Endodermal cell (in vitro differentiated cells): ENCODE data around the gene MECR. TPM values are rescaled to one million over a fixed set of nuclear protein-coding genes. Genes with fewer than 3 reads are reported as not detected.
"Not testable (repeated sequence)": the region's sequence is repeated elsewhere in the genome, so short reads cannot be mapped to it uniquely, and the experiment has no call there.

Source experiments
- DNase-seq: peaks from one replicate; pipeline ENCODE4 v3.0.0-alpha.2; 2017
- H3K27ac ChIP-seq: 2 replicates; pipeline ENCODE4 v1.5.1; 2013; ENCODE audit warnings: mild to moderate bottlenecking, low read depth, low read length, moderate library complexity
- H3K27me3 ChIP-seq: 2 replicates; pipeline ENCODE4 v1.6.1; 2013; ENCODE audit warnings: mild to moderate bottlenecking, low read length, moderate library complexity; ENCODE audit not compliant: insufficient read depth, control insufficient read depth, poor library complexity, severe bottlenecking
- H3K36me3 ChIP-seq: 2 replicates; pipeline ENCODE4 v1.7.0; 2013; ENCODE audit warnings: mild to moderate bottlenecking, low read length, moderate library complexity; ENCODE audit not compliant: control insufficient read depth, insufficient read depth
- H3K4me1 ChIP-seq: one replicate; pipeline ENCODE4 v1.7.0; 2013; ENCODE audit warnings: low read length; ENCODE audit not compliant: control insufficient read depth, insufficient read depth
- H3K4me3 ChIP-seq: 2 replicates; pipeline ENCODE4 v1.5.1; 2013; ENCODE audit warnings: mild to moderate bottlenecking, low read length, moderate library complexity
- H3K9ac ChIP-seq: 2 replicates; pipeline ENCODE4 v1.6.1; 2013; ENCODE audit warnings: mild to moderate bottlenecking, low read length, moderate library complexity; ENCODE audit not compliant: poor library complexity, severe bottlenecking; ENCODE audit errors: extremely low read depth
- H3K9me3 ChIP-seq: 2 replicates; pipeline ENCODE4 v1.6.1; 2013; ENCODE audit warnings: mild to moderate bottlenecking, low read length, moderate library complexity; ENCODE audit not compliant: control insufficient read depth
- H3K27ac Mint-ChIP-seq: 2 replicates; pipeline ENCODE4 v1.8.0; 2020; ENCODE audit warnings: mixed read lengths
- H3K27me3 Mint-ChIP-seq: 2 replicates; pipeline ENCODE4 v1.8.0; 2021; ENCODE audit warnings: mild to moderate bottlenecking, mixed read lengths; ENCODE audit not compliant: insufficient read depth
- H3K36me3 Mint-ChIP-seq: 2 replicates; pipeline ENCODE4 v1.8.0; 2020; ENCODE audit warnings: low read depth, mixed read lengths
- H3K4me1 Mint-ChIP-seq: 2 replicates; pipeline ENCODE4 v1.8.0; 2020; ENCODE audit warnings: mixed read lengths
- H3K4me3 Mint-ChIP-seq: 2 replicates; pipeline ENCODE4 v1.8.0; 2020; ENCODE audit warnings: mild to moderate bottlenecking, moderate library complexity, mixed read lengths
- H3K9me3 Mint-ChIP-seq: 2 replicates; pipeline ENCODE4 v1.8.0; 2020; ENCODE audit warnings: mild to moderate bottlenecking, mixed read lengths
- WGBS, 2 experiments: methylation state at CpG; one replicate each; pipeline versions ENCODE4 v1.1.5 to v1.1.7; 2013; ENCODE audit warnings: missing lambda C conversion rate in 2 of 2, mixed read lengths in 1 of 2; ENCODE audit not compliant: insufficient coverage in 1 of 2, insufficient read length in 1 of 2; 5-methylcytosine and 5-hydroxymethylcytosine counted together
- total RNA-seq, 2 donors: library from RNA; stranded (reverse); fragmentation: NEBNext Ultra II Directional in 1 of 2; extraction: Animal tissue kit (Norgen Biotek cat#: 25700) in 1 of 2; gene quantifications; 2 replicates in 1 of 2; 3 replicates in 1 of 2; pipeline ENCODE4 v1.2.1, GENCODE V29; 2021
- TF ChIP-seq, protein P1 (sequence below): fragments of 200-600 bp; sonication (generic); conservative IDR thresholded peaks from 2 replicates; pipeline ENCODE4 v1.5.0; 2021; ENCODE audit warnings: antibody characterized with exemption, mild to moderate bottlenecking

Gene MECR
- total RNA-seq, 2 donors from 2014 or later, result 33.3 to 38.2 TPM

DNA sequence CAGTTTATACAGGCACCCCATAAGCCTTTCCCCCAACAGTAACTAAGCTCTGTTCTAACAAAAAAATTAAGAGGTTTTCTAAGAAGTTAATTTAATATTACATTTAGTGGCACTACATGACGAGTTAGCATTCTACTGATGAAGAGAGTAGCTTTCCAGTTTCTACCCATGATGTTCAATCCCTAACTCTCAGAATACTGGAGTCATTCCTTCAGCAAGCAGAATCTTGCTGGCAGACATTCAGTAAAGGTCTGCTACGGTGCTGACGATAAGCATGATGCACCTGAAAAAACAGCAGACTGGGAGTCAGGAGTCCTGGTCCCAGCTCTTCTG is 73.5 kb downstream of the MECR start:
- Mint-ChIP-seq H3K27me3 (no peaks in the 10 kb centered on the region), H3K27ac (peak overlapping the region; percentile 52), H3K4me3 (no peak overlapping the region), H3K9me3 (peaks cover 1% of the 10 kb centered on the region), H3K4me1 (peaks cover 9% of the 10 kb centered on the region), H3K36me3 (peaks cover 81% of the 10 kb centered on the region)
- Histone ChIP-seq H3K4me3 (no peak overlapping the region), H3K27me3 (no peaks in the 10 kb centered on the region), H3K27ac (peak overlapping the region; percentile 83), H3K4me1 (no peaks in the 10 kb centered on the region), H3K36me3 (peaks cover 92% of the 10 kb centered on the region), H3K9ac (no peak overlapping the region), H3K9me3 (peaks cover 3% of the 10 kb centered on the region)
- TF ChIP-seq, protein P1, sequence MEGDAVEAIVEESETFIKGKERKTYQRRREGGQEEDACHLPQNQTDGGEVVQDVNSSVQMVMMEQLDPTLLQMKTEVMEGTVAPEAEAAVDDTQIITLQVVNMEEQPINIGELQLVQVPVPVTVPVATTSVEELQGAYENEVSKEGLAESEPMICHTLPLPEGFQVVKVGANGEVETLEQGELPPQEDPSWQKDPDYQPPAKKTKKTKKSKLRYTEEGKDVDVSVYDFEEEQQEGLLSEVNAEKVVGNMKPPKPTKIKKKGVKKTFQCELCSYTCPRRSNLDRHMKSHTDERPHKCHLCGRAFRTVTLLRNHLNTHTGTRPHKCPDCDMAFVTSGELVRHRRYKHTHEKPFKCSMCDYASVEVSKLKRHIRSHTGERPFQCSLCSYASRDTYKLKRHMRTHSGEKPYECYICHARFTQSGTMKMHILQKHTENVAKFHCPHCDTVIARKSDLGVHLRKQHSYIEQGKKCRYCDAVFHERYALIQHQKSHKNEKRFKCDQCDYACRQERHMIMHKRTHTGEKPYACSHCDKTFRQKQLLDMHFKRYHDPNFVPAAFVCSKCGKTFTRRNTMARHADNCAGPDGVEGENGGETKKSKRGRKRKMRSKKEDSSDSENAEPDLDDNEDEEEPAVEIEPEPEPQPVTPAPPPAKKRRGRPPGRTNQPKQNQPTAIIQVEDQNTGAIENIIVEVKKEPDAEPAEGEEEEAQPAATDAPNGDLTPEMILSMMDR, result no peak
- WGBS, 2 experiments, result 95% methylated on average over 3 of the region's 3 CpGs; no CpG with 5 or more reads in 1 of the 2 experiments
- no peak for DNase-seq

DNA sequence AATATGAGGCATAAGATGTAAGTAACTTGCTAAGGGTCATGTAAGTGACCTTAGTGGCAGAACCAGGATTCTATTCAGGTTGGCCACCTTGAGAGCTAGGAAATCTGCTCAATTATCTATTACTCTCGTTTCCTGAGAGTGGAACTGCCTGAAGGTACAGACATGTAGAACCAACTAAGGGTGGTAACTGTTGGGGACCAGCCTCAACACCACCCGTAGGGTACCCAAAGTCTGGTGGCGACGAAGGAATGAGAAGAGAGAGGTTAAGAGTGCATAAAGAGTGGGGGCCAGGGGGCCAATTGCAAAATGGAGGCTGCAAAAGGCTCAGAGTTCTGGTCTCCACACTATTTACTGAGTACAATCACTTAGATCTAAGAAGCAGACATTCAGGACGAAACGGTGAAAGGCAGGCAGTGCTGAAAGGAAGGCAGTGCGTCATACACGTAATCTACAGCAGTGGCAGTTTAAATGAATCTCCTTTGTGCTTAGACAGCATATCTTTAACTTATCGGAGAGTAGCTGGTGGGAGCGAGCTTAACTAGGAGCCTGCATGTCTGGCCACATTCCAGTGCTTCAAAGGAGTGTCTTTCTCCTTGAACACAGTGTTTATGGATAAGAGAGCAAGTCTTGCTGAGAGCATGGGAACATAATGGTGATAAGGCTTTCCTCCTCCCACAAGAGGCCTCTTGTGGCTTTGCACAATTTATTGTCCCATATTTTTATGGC is 74.0 kb downstream of the MECR start:
- H3K27ac Mint-ChIP-seq, result peak overlapping the region; percentile 52
- Histone ChIP-seq H3K36me3 (peaks cover 92% of the 10 kb centered on the region), H3K4me3 (no peak overlapping the region), H3K9ac (peak overlapping the region; percentile 27), H3K27ac (peak overlapping the region; percentile 83), H3K4me1 (no peaks in the 10 kb centered on the region), H3K9me3 (peaks cover 3% of the 10 kb centered on the region), H3K27me3 (no peaks in the 10 kb centered on the region)
- 89 to 93% methylated on average over 9 to 10 of the region's 10 CpGs for whole genome bisulfite sequencing, 2 experiments
- H3K4me3 Mint-ChIP-seq, result no peak overlapping the region
- no peak for DNase-seq
- peaks cover 9% of the 10 kb centered on the region for H3K4me1 Mint-ChIP-seq
- H3K9me3 Mint-ChIP-seq, result peaks cover 1% of the 10 kb centered on the region
- TF ChIP-seq, protein P1, result no peak
- no peaks in the 10 kb centered on the region for H3K27me3 Mint-ChIP-seq
- peaks cover 84% of the 10 kb centered on the region for H3K36me3 Mint-ChIP-seq

DNA sequence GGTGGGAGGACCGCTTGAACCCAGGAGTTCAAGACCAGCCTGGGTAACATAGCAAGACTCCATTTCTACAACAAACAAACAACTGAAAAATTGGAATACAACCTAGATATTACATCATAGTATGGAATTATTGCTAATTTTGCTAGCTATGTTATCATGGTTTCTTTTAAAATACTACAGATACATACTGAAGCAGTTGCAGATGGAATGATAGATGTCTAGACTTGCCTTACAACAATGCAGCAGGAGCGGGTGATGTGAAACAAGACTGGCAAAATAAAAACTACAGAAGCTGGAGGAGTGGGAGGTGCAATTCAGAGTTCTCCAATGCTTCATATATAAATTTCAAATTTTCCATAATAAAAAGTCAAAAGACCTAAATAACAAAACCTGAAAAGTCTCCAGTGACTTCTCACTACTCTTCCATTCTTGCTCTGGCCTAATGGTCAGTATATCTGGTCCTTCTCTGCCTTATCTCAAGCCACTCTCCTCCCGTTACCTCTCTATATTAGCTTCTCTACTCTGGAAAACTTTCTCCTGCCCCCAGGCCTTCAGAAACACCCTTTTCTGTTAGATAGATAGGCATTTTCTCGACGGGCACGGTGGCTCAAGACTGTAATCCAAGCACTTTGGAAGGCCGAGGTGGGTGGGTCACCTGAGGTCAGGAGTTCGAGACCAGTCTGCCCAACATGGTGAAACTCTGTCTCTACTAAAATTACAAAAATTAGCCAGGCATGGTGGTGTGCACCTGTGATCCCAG is 78.5 kb downstream of the MECR start:
- Mint-ChIP-seq H3K9me3 (no peaks in the 10 kb centered on the region), H3K4me3 (no peak overlapping the region), H3K4me1 (peaks cover 8% of the 10 kb centered on the region), H3K27me3 (no peaks in the 10 kb centered on the region), H3K27ac (no peak overlapping the region), H3K36me3 (peaks cover 93% of the 10 kb centered on the region)
- WGBS, 2 experiments, result 90 to 93% methylated on average over 3 to 8 of the region's 8 CpGs
- TF ChIP-seq, protein P1, result no peak
- Histone ChIP-seq H3K9me3 (no peaks in the 10 kb centered on the region), H3K36me3 (peaks cover 94% of the 10 kb centered on the region), H3K4me1 (no peaks in the 10 kb centered on the region), H3K4me3 (no peak overlapping the region), H3K9ac (no peak overlapping the region), H3K27me3 (no peaks in the 10 kb centered on the region), H3K27ac (no peak overlapping the region)
- DNase-seq, result no peak

DNA sequence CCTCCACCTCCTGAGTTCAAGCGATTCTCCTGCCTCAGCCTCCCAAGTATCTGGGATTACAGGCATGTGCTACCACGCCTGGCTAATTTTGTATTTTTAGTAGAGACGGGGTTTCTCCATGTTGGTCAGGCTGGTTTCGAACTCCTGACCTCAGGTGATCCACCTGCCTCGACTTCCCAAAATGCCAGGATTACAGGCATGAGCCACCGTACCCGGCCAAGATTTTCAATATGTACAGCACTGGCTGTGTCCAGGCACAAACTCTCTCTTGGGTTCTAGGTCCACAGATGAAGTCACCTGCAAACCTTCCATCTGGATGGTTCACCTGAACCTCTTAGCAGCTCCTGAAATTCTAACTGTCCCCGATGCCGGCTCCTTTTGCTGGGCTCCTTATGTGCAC is 80.4 kb downstream of the MECR start:
- not testable (repeated sequence) for H3K27ac ChIP-seq, H3K4me1 Mint-ChIP-seq, DNase-seq, H3K27ac Mint-ChIP-seq, H3K27me3 ChIP-seq, H3K4me3 ChIP-seq, H3K9me3 ChIP-seq, H3K4me3 Mint-ChIP-seq, H3K27me3 Mint-ChIP-seq, H3K9me3 Mint-ChIP-seq, H3K9ac ChIP-seq, H3K4me1 ChIP-seq
- H3K36me3 ChIP-seq, result peaks cover 95% of the 10 kb centered on the region
- WGBS, 2 experiments, result 89 to 94% methylated on average over 8 to 9 of the region's 9 CpGs
- peaks cover 94% of the 10 kb centered on the region for H3K36me3 Mint-ChIP-seq
